HG02870 (cell line): ENCODE results near the gene COX17.
A peak's percentile ranks its signal among the peaks of the same experiment; 100 is the strongest.
"Not testable (repeated sequence)": the region's sequence is repeated elsewhere in the genome, so short reads cannot be mapped to it uniquely, and the experiment has no call there.

Experiments
- ATAC-seq: cut with Tn5 transposase; IDR thresholded peaks from one replicate; pipeline ENCODE4 v1.9.1; 2021; ENCODE audit warnings: mild to moderate bottlenecking, moderate library complexity; ENCODE audit not compliant: unreplicated experiment

COX17 gene

GRCh38 chr3:119676771-119677640, at the start of gene COX17:
COX17 (minus strand) TSS chr3:119677406; CDS start chr3:119677310, 96 bp downstream.
- ATAC-seq = peak; percentile 89

GRCh38 chr3:119726909-119727308, 49.7 kb upstream of the COX17 start:
- ATAC-seq = no peak

- ATAC-seq = no peak
These were observed 45.8 kb upstream of the COX17 start for GRCh38 chr3:119723022-119723421.

- ATAC-seq = no peak
These were observed 40.3 kb upstream of the COX17 start for GRCh38 chr3:119717520-119717919.

GRCh38 chr3:119716998-119717397, 39.8 kb upstream of the COX17 start:
- ATAC-seq = no peak

- no peak for ATAC-seq
These were observed 37.9 kb upstream of the COX17 start for GRCh38 chr3:119715105-119715504.

- no peak for ATAC-seq
These were observed 26.8 kb upstream of the COX17 start for GRCh38 chr3:119703820-119704531.

GRCh38 chr3:119702530-119703527, 25.6 kb upstream of the COX17 start, which contains the start of gene CFAP91:
CFAP91 (plus strand) TSS chr3:119703022; CDS start chr3:119703099, 77 bp downstream.
- peak; percentile 84 for ATAC-seq

GRCh38 chr3:119700920-119701734, 23.9 kb upstream of the COX17 start:
- ATAC-seq = peak; percentile 14

GRCh38 chr3:119700269-119700919, 23.2 kb upstream of the COX17 start:
- peak; percentile 36 for ATAC-seq

GRCh38 chr3:119697394-119697793, 20.2 kb upstream of the COX17 start:
- ATAC-seq = peak; percentile 54

GRCh38 chr3:119695480-119695879, 18.3 kb upstream of the COX17 start:
- no peak for ATAC-seq

GRCh38 chr3:119690043-119690656, 12.9 kb upstream of the COX17 start:
- ATAC-seq = no peak

- ATAC-seq = no peak
These were observed 6.2 kb upstream of the COX17 start for GRCh38 chr3:119683421-119683820.

GRCh38 chr3:119681279-119681678, 4.1 kb upstream of the COX17 start:
- ATAC-seq = no peak

GRCh38 chr3:119679874-119680273, 2.7 kb upstream of the COX17 start:
- ATAC-seq = no peak

GRCh38 chr3:119678209-119678608, 1.0 kb upstream of the COX17 start:
- ATAC-seq = not testable (repeated sequence)

- no peak for ATAC-seq
These were observed 382 bp upstream of the COX17 start for GRCh38 chr3:119677641-119677934.

GRCh38 chr3:119676020-119676419, 1.2 kb downstream of the COX17 start:
- ATAC-seq = no peak
